Stimulated activated CD8-positive, alpha-beta memory T cell treated with anti-CD3 and anti-CD28 coated beads, Interleukin-7, amount 100 ng/mL, for 24 hours (primary cell): Measurements from ENCODE around the gene COX7B2.
A peak's percentile ranks its signal among the peaks of the same experiment; 100 is the strongest.

Source experiments
- DNase-seq: peaks from one replicate; pipeline ENCODE4 v3.0.0-alpha.2; 2020; ENCODE audit warnings: low read depth

The COX7B2 gene

GRCh38 chr4:46889410-46889809 is 19.6 kb downstream of the COX7B2 start:
- DNase-seq: no peak

DNA sequence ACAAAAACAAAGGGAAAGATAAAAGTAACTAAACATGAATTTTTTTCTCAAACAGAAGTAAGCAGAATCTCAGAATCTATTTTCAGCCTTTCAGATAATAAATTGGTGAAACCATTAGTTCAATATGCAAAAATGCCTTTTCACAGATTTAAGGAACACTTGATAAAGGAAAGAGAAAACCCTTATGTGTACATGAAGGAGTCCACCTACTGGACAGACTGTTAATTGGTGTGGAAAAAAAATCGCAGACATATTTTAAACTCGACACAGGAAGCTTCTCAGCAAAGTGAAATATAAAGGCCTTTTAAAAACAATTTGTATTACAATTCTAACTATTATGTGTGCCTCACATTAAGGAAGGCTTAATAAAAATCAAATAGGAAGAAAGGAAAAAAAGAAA is 22.3 kb downstream of the COX7B2 start:
- DNase-seq: no peak

GRCh38 chr4:46878641-46879040 is 30.4 kb downstream of the COX7B2 start:
- no peak for DNase-seq

GRCh38 chr4:46874811-46875210 is 34.2 kb downstream of the COX7B2 start:
- no peak for DNase-seq

DNA sequence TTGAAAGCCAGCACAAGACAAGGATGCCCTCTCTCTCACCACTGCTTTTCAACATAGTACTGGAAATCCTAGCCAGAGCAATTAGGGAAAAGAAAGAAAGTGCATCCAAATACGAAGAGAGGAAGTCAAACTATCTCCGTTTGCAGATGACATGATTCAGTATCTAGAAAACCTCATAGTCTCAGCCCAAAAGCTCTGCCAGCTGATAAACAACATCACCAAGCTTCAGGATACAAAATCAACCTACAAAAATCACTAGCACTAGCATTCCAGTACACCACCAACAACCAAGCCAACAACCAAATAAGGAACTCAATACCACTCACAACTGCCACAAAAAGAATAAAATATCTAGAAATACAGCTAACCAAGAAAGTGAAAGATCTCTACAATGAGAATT is 38.6 kb downstream of the COX7B2 start:
- DNase-seq: no peak

GRCh38 chr4:46856333-46856732 is 52.7 kb downstream of the COX7B2 start:
- DNase-seq: no peak

DNA sequence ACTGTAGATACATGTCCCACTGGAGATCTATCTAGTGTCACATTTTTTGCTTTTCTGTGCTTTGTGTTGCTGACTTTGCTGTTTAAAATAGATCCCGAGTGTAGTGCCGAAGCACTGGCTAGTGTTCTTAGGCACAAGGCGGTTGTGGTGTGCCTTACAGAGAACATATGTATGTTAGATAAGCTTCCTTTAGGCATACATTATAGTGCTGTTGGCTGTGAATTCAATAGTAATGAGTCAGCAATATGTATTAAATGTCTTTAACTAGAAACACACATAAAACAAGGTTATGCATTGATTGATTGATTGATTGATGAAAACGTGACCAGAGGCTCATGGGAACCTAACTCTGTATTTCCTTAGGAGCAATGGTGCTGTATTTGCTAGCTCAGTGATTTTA is 56.2 kb downstream of the COX7B2 start:
- no peak for DNase-seq

DNA sequence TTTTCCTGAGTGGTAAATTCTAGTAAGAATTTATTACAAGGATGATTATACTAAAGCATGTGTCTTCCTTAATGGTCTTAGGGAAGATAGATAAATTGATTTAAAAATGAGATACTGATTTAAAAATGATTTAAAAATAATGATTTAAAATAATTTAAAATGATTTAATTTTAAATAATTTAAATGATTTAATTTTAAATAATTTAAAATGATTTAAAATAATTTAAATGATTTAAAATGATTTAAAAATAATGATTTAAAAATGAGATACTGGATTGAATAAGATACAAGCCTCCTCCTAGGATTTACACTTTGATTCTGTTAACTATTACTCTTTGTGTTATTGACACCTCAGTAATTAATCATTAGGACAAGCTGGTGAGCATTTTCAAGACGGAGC is 59.0 kb downstream of the COX7B2 start:
- DNase-seq: no peak

GRCh38 chr4:46844325-46844917 is 64.6 kb downstream of the COX7B2 start:
- peak; percentile 4 for DNase-seq

DNA sequence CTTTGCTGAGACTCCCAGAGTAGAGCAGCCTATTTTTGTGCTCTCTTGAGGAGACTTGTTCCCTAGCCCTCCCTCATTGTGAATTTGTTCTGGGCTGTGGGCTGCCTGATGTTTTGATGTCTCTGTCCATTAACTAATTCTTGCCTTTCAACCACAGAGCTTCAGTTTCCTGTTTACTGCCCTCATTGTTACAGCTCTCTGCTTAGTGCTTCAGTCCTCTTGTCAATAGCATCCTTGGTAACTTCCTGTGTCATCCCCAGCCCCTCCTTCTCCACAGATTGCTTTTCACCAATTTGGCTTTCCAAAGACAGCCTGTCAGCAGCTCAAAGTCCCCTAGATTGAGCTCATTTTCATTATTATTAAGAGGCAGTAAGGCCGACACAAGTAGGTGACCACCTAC is 69.9 kb downstream of the COX7B2 start:
- DNase-seq: no peak

DNA sequence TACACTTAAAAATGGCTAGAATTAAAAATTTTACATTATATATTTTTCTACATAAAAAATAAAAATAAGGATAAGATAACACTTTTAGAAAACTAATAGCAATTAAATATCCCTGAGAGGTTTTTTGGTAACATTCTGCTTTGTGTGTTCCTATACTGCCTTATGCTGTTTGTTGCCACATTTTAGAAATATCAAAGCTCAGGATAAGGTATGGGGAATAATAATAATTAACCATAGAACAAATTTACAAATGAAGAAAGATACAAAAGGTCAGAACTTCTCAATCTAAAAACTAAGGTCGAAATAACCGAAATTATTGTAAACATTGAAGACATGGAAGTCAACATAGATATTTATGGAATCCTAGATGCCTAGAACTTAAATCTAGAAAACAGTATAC is 71.4 kb downstream of the COX7B2 start:
- no peak for DNase-seq

GRCh38 chr4:46836584-46836983 is 72.5 kb downstream of the COX7B2 start:
- DNase-seq: no peak

DNA sequence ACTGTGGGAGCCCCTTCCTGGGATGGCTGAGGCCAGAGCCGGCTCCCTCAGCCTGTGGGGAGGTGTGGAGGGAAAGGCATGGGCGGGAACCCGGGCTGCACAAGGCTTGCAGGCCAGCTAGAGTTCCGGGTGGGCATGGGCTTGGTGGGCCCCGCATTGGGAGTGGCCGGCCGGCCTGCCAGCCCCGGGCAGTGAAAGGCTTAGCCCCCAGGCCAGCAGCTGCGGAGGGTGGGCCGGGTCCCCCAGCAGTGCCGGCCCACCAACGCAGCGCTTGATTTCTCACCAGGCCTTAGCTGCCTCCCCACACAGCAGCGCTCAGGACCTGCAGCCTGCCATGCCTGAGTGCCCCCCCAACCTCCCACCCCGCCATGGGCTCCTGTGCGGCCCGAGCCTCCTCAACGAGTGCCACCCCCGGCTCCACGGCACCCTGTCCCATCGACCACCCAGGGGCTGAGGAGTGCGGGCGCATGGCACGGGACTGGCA is 78.0 kb downstream of the COX7B2 start:
- no peak for DNase-seq

GRCh38 chr4:46820154-46820553 is 88.9 kb downstream of the COX7B2 start:
- no peak for DNase-seq

DNA sequence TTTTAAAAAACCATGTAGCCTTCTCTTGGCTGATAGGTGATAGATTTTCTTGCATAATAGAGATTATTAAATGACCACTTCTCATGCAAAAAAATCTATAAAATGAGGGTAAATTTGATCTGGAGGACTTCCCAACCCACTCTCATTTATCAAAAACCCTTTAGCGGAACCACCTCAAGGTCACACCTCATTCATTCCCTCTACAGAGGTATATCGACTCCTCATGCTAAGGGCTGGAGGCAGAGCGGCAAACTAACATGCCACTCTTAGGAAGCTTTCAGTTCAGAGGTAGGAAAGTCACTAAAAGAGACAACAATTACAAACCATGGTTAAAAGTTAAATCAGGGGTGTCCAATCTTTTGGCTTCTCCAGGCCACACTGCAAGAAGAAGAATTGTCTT is 90.0 kb downstream of the COX7B2 start:
- DNase-seq: no peak

GRCh38 chr4:46818604-46819003 is 90.4 kb downstream of the COX7B2 start:
- DNase-seq: no peak

DNA sequence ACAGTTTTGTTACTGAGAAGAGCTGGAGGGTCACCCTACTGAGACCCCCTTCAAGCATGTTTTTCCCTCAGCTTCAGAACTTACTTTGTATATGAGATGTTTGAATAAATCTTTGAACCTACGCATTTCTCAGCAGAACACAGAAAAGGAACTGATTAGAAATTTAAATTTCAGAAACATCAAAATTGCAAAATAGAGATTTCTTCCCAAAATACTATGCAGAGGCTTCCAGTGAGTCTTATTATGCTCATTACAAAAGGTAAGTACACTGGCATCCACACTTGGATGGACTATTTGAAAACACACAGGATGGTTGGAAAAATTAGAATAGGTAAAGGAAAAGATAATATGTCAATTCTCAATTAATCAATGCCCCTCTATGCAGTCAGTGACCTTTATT is 91.2 kb downstream of the COX7B2 start:
- no peak for DNase-seq

GRCh38 chr4:46804781-46805413 is 104.1 kb downstream of the COX7B2 start:
- DNase-seq: no peak

DNA sequence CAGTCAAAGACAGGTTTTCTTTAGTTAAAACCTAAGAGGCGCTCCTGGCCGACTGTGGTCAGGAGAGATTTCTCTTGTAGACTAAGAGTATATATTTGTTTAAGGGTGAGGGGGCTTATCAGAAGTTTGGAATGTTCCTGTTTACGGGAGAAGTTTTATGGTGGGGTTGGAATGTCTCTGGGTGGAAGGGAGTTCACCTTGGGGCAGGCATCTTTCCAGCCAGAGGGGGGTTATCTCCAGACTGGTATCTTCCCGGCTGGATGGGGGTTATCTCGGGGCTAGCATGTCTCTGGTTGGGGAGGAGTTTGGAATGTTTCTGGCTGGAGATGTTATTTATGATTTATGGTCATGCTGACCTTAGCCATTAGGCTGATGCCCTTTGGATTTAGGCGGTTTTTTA is 116.0 kb downstream of the COX7B2 start:
- no peak for DNase-seq

GRCh38 chr4:46781434-46782092 is 127.5 kb downstream of the COX7B2 start:
- DNase-seq: no peak

- no peak for DNase-seq
Observed at GRCh38 chr4:46765465-46765864, 143.6 kb downstream of the COX7B2 start.

- DNase-seq: no peak
Observed at GRCh38 chr4:46730075-46730474, 179.0 kb downstream of the COX7B2 start.

GRCh38 chr4:46720055-46720454 is 189.0 kb downstream of the COX7B2 start:
- no peak for DNase-seq

DNA sequence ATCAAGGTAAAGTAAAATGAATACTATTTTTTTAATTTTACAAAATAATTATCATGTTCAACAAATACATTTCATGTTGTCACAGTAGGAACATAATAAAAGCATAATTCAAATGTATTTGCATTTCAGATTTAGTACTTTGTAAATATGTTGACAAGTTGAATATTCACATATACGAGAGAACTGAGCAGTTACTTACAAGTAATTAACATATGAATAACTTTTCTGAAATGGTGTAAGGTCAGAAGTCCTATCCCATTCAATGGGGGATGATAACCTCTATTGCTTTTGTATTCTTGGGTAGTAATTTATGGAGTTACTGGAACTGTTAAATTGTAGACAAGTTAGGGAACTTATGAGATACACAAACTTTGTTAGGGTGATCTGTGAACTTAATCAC is 191.1 kb downstream of the COX7B2 start:
- DNase-seq: no peak
